Measurements from ENCODE around the gene PSTK. TPM values are rescaled to one million over a fixed set of nuclear protein-coding genes. Genes with fewer than 3 reads are reported as not detected.

PSTK gene
- total RNA-seq, 1 donor from 2014 or later: 2.8 TPM

GRCh38 chr10:123013456-123014419 lies 33.5 kb downstream of the PSTK start:
- intact Hi-C loops (cut with DNase I): no loop called here
- Histone ChIP-seq H3K27me3 (ENCODE audit: low read depth) (no peaks in the 10 kb centered on the region), H3K9me3 (no peaks in the 10 kb centered on the region), H3K4me1 (peaks cover 19% of the 10 kb centered on the region), H3K36me3 (no peaks in the 10 kb centered on the region), H3K27ac (no peak overlapping the region), H3K4me3 (no peak overlapping the region)
- ATAC-seq (no peak), DNase-seq (peak; percentile 43)
- TF ChIP-seq CTCF (IDR thresholded peaks at IDR 0.05): no peak

- Histone ChIP-seq H3K9me3 (no peaks in the 10 kb centered on the region), H3K36me3 (no peaks in the 10 kb centered on the region), H3K4me1 (peaks cover 15% of the 10 kb centered on the region), H3K27me3 (ENCODE audit: low read depth) (no peaks in the 10 kb centered on the region), H3K27ac (no peak overlapping the region), H3K4me3 (no peak overlapping the region)
- intact Hi-C loops (cut with DNase I): no loop called here
- ATAC-seq (no peak), DNase-seq (no peak)
- no peak for TF ChIP-seq CTCF (IDR thresholded peaks at IDR 0.05)
Measured at GRCh38 chr10:123014772-123015171, 34.6 kb downstream of the PSTK start.

- Histone ChIP-seq H3K9me3 (no peaks in the 10 kb centered on the region), H3K4me3 (no peak overlapping the region), H3K36me3 (no peaks in the 10 kb centered on the region), H3K27ac (no peak overlapping the region), H3K27me3 (ENCODE audit: low read depth) (no peaks in the 10 kb centered on the region), H3K4me1 (peaks cover 11% of the 10 kb centered on the region)
- intact Hi-C loops (cut with DNase I): no loop called here
- TF ChIP-seq CTCF (IDR thresholded peaks at IDR 0.05): no peak
- ATAC-seq (peak in 1 of 2 donors; percentile 51), DNase-seq (no peak)
Measured at GRCh38 chr10:123016228-123016627, 36.0 kb downstream of the PSTK start.

- H3K4me1 ChIP-seq: peaks cover 9% of the 10 kb centered on the region
- H3K36me3 ChIP-seq: no peaks in the 10 kb centered on the region
- H3K27ac ChIP-seq: no peak overlapping the region
- ATAC-seq: no peak
- intact Hi-C loops (cut with DNase I): no loop called here
- DNase-seq: no peak
- no peaks in the 10 kb centered on the region for H3K27me3 ChIP-seq (ENCODE audit: low read depth)
- no peak for TF ChIP-seq CTCF (IDR thresholded peaks at IDR 0.05)
- no peak overlapping the region for H3K4me3 ChIP-seq
- no peaks in the 10 kb centered on the region for H3K9me3 ChIP-seq
Measured at GRCh38 chr10:123017421-123018165, 37.4 kb downstream of the PSTK start.

GRCh38 chr10:123018531-123018930 lies 38.3 kb downstream of the PSTK start:
- Histone ChIP-seq H3K27me3 (ENCODE audit: low read depth) (no peaks in the 10 kb centered on the region), H3K9me3 (no peaks in the 10 kb centered on the region), H3K4me3 (no peak overlapping the region), H3K4me1 (peaks cover 9% of the 10 kb centered on the region), H3K27ac (no peak overlapping the region), H3K36me3 (no peaks in the 10 kb centered on the region)
- no peak for DNase-seq
- intact Hi-C loops (cut with DNase I): no loop called here
- no peak for TF ChIP-seq CTCF (IDR thresholded peaks at IDR 0.05)
- no peak for ATAC-seq
